Kidney capillary endothelial cell (primary cell): Measurements from ENCODE around the gene RPA3.

Source experiments
- DNase-seq: peaks from one replicate; pipeline ENCODE4 v3.0.0-alpha.2; 2018; ENCODE audit warnings: low spot score

Gene RPA3

GRCh38 chr7:7653593-7654187 lies 64.7 kb downstream of the RPA3 start:
- no peak for DNase-seq

- DNase-seq: no peak
Observed at GRCh38 chr7:7652798-7653540, 65.4 kb downstream of the RPA3 start.

- no peak for DNase-seq
Observed at GRCh38 chr7:7651479-7651878, 66.9 kb downstream of the RPA3 start.

GRCh38 chr7:7650682-7651206 lies 67.7 kb downstream of the RPA3 start:
- no peak for DNase-seq

- no peak for DNase-seq
Observed at GRCh38 chr7:7647495-7648036, 70.8 kb downstream of the RPA3 start.

- no peak for DNase-seq
Observed at GRCh38 chr7:7642081-7642480, 76.3 kb downstream of the RPA3 start.

GRCh38 chr7:7641129-7641663 lies 77.2 kb downstream of the RPA3 start:
- DNase-seq: no peak

- peak; percentile 98 for DNase-seq
Observed at GRCh38 chr7:7640221-7641128, 77.9 kb downstream of the RPA3 start, which contains the start of gene UMAD1. Gene UMAD1 (plus strand): TSS chr7:7640752. CDS start chr7:7673372, 32,620 bp downstream.

GRCh38 chr7:7639847-7640220 lies 78.6 kb downstream of the RPA3 start:
- DNase-seq: peak; percentile 5

- DNase-seq: no peak
Observed at GRCh38 chr7:7639421-7639820, 79.0 kb downstream of the RPA3 start.

- DNase-seq: no peak
Observed at GRCh38 chr7:7630626-7631329, 87.6 kb downstream of the RPA3 start.

GRCh38 chr7:7628476-7628875 lies 89.9 kb downstream of the RPA3 start:
- DNase-seq: no peak

GRCh38 chr7:7620644-7621210 lies 97.7 kb downstream of the RPA3 start:
- no peak for DNase-seq

GRCh38 chr7:7620236-7620635 lies 98.2 kb downstream of the RPA3 start:
- no peak for DNase-seq

- DNase-seq: no peak
Observed at GRCh38 chr7:7618410-7618809, 100.0 kb downstream of the RPA3 start.

GRCh38 chr7:7617550-7617949 lies 100.9 kb downstream of the RPA3 start:
- DNase-seq: no peak

GRCh38 chr7:7614018-7614741 lies 104.2 kb downstream of the RPA3 start:
- no peak for DNase-seq

GRCh38 chr7:7613210-7613609 lies 105.2 kb downstream of the RPA3 start:
- no peak for DNase-seq

GRCh38 chr7:7612519-7612918 lies 105.9 kb downstream of the RPA3 start:
- no peak for DNase-seq

GRCh38 chr7:7609330-7609729 lies 109.1 kb downstream of the RPA3 start:
- DNase-seq: no peak
